ENCODE results near the gene C14orf180.
"Not testable (repeated sequence)": the region's sequence is repeated elsewhere in the genome, so short reads cannot be mapped to it uniquely, and the experiment has no call there.

The C14orf180 gene

DNA sequence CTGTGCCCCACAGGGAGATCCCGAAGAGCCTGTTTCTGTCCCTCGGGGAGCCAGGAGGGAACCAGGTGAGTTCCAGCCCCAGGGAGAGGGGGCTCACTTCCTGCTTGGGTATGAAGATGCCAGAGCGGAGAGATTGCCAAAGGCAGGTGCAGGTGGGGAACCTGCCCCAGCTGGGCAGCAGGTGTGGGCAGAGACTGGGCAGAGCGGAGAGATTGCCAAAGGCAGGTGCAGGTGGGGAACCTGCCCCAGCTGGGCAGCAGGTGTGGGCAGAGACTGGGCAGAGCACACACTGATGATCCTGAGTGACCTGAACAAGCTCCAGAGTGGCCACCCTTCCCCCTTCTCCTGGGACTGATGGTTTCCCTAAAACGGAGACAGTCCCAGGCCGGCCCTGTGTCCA, 375 bp downstream of the C14orf180 start:
- not testable (repeated sequence) for DNase-seq

DNA sequence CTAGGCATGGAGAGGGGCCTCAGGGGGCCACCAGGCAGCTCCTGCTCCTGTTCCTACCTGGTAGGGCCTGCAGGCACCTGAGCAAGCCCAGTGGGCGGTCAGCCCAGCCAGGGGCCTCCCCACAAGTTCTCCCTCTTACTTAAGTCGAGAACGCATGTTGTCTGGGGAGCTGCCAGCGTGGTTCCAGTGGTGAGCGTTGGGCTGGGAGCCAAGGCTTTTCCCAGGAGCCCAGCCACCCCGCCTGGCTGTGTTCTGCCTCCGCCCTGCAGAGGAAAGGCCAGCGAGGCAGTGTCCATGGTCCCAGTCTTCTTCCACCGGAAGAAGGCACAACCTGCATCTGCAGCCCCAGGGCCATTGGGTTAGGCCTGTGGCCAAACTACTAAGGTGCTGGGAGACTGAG, 1.4 kb downstream of the C14orf180 start:
- no peak for DNase-seq

DNA sequence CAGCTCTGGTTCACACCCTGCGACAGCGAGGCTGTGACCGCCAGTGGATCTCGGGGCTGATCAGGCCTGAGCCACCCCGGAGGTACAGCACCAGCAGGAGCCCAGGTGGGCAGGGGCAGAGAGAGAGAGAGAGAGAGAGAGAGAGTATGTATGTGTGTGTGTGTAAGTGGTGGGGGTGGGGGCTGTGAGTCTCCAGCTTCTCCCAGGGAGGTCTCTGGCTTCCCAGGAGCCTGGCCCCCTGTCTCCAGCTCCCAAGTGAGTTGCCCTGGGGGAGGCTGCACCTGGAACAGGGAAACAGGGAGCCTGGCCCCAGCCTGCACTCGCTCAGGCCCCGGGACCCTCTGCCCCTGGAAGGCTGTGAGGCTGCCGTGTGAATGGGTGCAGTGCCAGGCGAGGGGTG, 2.0 kb downstream of the C14orf180 start:
- DNase-seq = no peak

DNA sequence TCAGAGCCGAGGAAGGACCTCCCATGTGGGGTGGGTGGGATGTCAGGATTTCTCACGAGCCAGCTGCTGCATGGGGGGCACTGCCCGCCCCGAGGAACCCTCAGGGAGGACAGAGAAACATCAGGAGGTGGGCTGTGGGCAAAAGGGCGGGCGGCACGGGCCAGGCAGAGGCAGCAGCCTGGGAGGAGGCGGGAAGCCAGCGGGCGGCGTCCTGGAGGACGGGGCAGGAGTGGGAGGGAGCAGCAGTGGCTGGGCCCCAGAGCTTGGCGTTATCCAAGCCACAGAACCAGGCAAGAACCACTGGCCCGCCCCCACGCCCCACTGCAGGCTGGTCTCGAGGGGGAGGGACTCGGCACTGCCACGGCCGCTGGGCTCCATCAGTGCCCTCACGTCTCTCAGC, 2.4 kb downstream of the C14orf180 start:
- DNase-seq = no peak

DNA sequence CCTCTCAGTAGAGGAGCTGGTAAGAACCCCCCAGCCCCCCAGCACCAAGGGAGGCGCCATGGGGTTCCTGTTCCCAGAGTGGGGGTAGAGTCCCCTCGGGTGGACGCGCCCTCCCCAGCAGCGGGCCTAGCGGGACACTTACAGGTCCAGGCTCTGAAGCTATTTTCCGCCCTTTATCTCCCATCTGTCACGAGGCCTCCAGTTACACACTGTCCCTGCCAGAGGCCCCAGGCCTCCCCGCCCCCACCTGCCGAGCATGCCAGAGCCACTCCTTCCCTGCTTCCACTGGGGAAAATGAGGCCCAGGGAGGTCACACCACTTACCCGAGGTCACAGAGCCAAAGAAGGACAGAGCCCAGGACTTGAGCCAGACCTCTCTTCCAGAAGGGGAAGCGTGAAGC, 3.1 kb downstream of the C14orf180 start:
- no peak for DNase-seq

DNA sequence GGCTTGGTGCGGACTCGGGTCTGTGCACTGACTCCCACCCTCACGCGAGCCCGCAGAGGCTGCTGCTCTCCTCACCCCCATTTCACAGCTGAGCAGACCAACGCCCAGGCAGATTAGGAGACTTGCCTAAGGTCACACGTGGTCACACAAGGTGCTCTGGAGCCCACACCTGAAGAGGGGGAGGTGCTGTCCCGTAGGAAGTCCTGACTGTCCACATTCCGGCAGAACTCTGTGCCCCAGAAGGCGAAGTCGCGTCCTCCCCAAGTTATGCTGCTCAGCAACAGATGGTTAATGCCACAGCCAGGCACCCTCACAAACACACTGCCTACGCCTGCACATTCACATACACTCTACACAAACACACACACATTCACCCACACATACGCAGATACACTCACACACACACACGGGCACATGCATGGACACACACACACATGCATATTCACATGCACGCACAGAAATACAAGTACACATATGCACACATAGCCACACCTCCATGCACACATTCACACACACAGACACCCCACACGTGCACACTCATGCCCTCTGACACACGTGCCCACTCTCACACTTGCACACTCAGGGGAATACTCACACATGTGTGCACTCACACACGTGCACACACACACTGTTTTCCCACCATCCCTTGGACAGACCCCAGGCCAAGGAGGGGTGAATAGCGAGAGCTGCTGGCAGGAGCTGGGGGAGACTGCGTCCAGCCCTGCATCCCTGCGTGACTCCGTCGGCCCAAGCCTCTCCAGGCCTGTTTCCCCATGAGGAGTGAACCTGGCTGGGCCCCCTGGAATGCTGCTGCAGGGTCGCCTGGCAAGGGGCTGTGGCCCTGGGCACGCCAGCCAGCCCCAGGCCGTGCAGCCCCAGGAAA, 4.1 kb downstream of the C14orf180 start:
- DNase-seq = no peak

DNA sequence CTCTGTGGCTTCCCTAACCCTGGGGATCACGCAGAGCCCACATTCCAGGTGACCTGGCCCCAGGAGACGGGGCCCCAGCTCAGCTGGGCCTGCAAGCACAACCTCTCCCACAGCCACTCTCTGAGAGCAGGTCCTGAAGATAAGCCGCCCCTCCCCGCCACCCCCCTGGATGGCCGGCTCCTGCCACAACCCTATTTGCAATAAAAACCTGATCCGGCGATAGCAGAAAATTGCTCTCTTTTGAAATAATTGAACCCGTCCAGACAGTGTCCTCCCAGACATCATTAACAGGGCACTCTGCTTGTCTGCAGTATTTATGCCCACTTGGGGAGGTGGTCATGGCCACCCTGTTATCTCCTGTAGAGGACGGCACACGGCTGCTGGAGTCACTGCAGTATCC, 5.0 kb downstream of the C14orf180 start:
- no peak for DNase-seq

DNA sequence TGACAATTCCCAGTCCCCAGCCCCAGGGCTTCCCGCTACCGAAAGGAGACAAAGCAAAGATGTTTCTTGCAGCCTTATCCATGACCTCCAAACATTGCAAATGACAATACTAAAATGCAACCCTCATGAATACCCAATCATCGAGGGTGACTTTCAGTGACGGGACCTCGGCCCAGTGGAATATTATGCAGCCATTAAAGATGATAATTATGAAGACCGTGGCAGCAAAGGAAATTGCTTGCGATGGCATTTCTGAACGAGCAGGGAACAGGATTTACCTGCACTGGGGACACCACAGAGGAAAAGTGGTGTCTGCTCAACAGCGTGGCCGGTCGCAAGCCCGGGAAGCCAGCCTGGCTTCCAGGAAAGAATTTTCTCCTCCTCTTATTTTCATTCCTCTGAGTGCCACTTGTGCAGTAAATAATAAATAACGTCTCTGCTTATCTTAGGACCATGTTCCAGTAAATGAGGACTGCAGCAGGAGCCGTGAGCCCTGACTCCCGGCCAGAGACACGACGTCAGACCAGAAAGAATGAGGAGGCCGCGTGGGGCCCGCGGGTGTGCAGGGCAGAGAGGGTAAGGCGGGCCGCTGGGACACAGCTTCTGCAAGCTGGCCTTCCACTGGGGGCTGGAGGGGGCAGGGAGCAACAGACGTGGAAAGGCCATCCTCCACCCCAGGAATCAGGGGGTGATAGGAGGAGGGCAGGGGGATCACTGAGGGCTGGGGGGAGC, 6.6 kb downstream of the C14orf180 start:
- DNase-seq = no peak

DNA sequence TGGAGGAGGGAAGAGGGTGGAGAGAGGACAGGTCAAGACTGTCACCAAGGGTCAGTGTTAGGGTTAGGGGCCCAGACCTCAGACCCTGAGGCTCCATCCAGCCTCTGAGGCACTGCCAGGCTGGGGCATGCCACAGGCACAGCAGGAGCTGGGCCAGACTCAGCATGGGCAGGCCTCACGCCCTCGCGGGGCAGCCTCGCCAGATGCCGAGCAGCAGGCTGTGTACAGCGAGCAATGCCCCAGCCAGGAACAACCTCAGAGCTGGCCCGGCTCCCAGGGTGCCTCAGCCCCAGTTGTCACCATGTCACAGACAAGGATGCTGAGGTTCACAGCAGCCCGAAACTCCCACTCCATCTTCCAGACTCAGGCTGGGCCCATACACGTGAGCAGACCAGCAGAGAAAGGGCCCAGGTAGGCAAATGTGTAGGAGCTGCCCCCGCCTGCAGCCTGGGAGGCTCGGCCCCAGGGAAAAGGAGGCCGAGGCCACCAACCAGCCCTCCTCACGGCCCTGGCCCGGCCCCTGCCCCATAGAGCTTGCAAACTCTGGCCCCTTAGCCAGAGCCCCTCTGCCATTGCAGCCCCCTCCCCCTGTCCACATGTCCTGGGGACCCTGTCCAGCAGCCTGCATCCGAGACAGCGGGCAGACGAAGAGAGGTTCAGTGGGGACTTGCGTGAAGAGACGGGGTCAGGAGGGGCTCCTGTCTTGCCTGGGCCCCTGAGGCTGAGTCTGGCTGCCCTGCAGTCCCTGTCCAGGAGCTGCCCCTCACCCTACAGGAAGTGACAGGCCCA, 7.5 kb downstream of the C14orf180 start:
- DNase-seq = no peak

DNA sequence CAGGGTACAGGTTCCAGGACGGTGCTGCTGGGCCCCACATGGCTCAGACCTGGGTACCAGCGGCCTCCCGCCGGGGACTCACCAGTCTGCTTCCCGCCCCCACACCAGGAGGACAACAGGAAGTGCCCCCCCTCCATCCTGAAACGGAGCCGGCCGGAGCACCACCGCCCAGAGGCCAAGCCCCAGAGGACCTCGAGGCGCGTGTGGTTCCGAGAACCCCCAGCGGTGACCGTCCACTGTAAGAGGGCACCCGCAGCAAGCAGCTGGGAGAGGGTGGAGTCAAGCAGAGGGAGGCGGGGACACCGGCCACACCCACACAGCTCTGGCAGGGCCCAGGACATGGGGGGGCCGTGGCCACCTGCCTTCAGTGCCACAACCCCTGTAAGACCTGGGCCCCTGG, 8.1 kb downstream of the C14orf180 start:
- DNase-seq = no peak

DNA sequence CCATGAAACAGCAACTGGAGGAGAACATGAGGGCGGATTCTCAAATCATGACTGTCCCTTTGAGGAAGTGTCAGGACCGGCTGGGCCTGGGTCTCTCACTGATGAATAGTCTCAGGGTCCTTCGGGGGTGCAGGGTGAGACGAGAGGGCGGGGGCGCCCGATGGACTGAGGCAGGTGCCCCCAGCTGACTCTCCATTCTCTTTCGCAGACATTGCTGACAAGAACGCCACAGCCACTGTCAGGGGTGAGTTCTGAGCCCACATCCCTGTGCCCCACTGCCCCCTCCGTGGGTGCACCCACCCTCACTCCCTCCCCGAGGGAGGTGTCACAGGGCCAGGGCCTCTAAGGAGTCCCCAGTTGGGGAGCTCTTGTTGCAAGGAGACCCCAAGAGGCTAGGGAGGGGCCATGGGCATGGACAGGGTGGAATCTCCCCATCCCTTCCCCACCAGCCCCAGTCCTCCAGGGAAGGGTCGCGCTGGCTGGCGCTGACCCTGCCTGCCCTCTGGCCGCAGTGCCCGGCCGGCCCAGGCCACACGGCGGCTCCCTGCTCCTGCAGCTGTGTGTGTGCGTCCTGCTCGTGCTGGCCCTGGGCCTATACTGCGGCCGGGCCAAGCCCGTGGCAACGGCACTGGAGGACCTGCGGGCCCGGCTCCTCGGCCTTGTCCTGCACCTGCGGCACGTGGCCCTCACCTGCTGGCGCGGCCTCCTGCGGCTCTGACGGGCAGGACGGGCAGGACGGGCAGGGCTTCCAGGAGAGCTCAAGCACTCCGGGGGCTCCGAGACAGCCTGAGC, 8.7 kb downstream of the C14orf180 start:
- DNase-seq = no peak

DNA sequence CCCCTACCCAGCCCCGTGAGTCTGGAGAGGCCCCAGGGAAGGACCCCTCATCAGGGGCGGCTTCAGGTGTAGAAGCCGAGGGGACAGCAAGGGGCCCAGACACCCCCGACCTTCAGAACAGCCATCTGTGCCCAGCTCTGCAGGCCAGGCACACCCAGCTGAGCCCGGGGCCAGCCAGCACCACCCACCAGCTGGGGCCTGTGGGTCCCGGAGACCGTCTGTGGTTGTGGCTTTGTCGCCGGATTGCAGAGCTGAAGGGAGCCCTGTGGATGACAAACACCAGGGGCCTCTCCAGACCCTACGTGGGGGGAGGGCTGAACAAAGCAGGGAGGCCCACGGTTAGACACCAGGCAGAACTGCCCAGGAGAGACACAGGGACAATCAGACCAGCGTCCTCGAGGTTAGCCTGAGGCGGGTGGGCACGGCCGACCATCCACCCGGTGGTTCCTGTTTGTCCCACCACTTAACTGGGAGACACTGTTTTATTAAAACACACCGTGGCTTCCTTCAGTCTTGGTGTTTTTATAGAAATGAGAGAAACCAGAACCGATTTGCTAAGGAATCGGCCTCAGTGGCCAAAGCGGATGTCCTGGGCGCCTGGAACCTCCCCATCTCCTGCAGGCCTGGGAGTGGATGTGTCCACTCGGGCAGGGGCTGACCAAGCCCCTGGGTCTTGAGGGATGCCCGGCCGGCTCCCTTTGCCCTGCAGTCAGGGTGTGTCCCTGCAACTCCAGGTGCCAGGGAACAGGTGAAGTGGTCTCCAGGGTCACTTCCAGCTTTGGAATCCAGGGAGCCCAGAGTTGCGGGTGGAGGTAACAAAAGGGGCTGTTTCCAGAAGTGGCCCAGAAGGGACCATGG, 10.0 kb downstream of the C14orf180 start:
- no peak for DNase-seq

DNA sequence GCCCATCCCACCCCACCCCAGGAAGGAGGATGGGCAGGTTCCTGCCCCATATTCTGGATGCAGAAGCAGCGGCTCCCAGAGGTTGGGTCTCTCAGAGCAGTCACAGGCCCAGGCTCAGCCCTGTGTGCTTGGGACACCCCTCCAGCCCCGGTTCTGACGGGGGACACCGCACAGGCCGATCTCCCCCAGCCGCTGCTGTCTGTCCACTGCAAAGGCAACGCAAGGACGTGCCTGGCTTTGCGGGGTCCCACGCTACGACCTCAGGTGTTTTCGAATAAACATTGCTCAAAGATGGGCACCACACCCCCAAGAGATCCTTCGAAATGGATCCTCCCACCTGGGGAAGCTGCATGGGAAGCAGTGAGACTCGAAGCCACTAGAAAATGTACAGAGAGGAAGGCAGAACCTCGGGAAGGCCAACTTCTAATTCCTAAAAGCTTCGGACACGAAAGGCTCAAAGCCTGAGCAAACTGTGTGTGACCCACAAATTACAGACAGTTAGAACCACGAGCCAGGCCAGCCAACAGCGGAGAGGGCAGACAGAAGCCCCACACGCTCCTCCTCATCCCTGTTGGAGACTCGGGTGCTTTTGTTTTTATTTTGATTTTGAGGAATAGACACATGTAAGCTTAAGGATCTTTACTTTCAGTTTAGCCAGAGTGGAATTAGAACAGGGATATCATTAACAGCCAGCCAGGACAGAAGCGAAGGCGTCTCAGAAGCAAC, 10.8 kb downstream of the C14orf180 start:
- DNase-seq = no peak

DNA sequence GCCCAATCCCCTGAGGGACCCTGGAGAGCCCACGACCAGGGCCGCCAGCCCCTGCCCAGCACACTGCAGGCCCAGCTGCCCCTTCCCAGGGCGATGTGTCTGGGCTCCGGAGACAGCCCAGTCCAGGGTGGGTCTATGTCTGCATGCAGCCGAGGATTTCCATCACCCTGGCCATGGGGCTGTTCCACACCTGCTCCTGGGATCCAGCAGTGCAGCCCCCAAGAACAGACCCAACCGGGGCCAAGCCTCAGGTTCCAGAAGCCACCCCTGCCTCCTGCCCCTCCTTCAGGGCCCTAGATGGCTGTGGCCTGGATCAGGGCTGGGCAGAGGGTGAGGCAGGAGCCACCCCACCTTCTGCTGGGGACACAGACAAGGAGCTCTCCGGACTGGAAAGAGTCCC, 11.5 kb downstream of the C14orf180 start:
- DNase-seq = no peak

DNA sequence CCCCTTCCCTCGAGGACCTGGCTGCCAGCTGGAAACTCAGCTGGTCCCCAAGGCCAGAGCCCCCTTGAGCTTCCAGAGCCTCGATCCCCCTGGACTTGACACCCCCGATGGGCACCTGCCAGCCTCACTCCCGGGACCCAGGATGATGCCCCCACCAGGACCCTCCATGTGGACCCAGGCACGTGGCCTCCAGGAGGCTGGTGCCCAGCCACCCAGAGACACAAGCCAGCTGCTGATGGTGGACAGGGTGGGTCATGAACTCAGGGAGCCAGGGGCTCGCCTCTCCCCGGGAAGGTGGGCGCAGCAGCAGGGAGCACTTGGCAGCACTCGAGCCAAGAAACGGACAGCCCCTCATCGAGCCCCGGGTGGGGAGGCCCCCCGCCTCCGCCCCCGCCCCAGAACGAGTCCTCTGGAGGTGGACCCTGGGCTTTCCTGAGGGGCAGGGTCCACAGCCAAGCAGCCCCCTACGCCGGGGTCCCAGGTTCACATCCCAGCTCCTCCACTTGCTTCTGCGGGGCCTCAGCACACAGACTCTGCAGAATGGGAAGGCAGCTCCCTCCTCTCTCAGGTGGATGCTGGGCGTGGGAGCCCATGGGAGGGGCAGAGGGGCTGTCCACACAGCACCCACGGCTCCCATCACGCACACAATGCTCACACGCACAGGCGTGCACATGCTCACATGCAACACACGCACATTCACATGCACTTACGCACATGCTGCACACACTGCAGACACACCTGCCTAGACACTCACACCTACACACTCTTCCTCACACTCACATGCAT, 12.1 kb downstream of the C14orf180 start:
- DNase-seq = no peak

DNA sequence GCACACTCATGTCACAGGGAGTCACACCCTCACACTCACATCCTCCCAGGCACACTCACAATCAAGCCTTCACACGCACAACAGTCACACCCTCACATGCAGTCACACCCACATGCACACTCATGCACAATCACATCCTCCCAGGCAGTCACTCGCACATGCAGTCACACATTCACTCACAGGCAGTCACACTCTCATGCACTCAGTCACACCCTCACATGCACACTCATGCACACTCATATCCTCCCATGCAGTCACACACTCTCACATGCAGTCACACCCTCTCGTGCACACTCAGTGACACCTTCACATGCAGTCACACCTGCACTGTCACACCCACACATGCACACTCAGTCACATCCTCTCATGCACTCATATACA, 12.7 kb downstream of the C14orf180 start:
- DNase-seq = no peak

DNA sequence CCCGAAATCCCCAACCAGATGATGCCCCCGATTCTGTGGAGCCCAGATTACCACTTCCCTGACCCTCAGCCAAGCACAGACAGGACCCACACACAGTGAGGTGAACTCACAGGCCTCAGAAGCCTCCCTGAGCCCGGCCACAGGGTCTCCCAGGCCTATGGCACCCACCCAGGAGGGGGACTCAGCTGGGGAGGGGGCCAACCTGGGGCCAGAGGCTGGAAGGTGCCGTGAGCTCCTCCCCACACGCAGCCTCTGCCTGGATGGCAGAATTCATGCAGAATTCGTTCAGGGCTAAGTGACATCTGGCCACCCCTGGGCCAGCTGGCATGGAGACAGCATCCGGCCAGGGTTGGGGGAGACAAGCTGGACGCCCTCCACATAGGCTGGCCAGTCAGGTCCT, 13.2 kb downstream of the C14orf180 start:
- DNase-seq = no peak

DNA sequence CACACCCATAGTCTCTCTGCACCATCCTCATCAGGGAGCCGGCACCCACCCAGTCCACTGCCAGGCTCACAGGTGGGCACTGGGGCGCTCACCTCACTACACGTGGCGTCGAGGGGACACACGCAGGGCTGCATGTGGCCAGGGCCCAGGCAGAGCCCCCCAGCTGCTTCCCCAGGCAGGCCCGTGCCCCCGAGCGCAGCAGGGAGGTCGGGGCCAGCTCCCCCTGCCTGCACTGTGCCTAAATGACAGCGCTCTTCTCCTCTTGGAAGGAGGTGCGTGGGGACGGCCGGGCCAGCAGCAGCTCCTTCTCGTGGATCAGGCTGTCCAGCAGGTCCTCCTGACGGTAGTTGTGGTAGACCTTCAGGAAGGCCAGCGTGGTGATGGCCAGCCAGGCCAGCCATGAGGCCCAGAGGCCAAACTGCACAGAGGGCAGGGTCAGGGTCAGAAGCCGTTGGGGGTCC, 13.7 kb downstream of the C14orf180 start:
- DNase-seq = no peak

DNA sequence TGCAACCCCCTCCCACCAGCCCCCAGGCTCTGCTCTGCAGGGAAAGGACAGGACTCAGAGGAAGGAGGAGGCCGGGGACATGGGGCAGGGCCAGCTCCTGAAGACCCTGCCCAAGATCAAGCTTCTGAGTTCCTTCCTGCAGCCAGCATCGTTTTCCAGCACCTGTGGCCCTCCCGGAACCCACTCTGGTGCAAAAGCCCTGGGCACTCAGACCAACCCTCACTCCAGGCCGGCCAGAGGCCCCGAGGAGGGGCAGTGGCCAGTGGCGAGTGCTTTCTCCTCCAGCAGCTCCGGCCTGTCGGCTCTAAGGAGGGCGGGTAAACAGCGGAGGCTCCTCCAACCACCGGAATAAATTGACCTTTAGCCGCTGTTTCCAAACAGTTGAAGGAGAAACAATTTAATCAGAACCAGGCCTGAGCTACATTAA, 14.2 kb downstream of the C14orf180 start:
- no peak for DNase-seq

All from T-helper 1 cell (primary cell).